SKM-1 treated with dmso at 0.1 percent for 144 hours (cell line): ENCODE data around the gene CANX.
A peak's percentile ranks its signal among the peaks of the same experiment; 100 is the strongest.
"Not testable (repeated sequence)": the region's sequence is repeated elsewhere in the genome, so short reads cannot be mapped to it uniquely, and the experiment has no call there.

ENCODE experiments used
- DNase-seq: peaks from one replicate; lab custom pipeline; 2025; ENCODE audit not compliant: unreplicated experiment; lab: John Stamatoyannopoulos, UW

The CANX gene

DNA sequence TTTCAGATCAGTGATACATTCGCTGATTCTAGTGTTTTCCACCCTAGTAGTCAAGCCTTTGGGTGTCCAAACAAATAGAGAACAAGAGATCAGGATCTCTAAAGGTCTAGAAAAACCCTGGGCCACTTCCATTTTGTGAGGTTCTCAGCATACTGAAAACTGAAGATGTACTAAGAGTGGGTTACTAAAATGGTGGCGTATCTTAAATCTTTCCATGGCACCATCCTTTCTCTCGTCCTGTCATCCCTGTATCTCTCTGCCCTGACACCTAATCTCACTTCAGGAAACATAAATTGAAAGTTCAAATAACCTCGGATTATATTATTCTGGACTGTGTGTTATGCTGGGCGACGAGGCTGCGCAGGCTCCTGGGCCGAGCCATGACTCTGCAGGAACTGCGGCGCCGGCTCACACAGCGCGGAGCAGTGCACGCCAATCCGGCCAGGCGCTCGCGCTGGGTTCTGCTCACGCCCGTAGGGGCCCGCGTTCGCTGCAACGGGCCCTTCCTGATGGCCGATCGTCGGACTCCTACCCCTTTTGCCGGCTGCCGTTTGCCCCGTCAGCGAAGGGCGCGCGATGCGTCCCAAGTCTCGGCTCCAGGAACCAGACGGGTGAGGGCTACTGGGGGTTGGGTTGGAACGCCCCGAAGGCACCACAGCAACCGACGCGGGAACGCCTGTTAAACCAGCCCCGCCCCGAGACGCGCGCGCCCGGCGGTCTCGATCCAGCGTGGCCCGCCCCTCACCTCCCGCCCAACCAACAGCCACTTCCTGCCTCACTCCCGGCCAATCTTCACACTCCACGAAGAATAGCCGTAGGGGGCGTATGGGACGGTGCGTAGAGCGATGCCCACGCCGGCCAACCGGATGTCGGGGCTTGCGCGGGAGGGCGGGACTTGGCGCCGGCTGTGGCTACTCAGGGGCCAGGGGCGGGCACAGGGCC, 503 bp upstream of the CANX start:
- DNase-seq: peak; percentile 99

DNA sequence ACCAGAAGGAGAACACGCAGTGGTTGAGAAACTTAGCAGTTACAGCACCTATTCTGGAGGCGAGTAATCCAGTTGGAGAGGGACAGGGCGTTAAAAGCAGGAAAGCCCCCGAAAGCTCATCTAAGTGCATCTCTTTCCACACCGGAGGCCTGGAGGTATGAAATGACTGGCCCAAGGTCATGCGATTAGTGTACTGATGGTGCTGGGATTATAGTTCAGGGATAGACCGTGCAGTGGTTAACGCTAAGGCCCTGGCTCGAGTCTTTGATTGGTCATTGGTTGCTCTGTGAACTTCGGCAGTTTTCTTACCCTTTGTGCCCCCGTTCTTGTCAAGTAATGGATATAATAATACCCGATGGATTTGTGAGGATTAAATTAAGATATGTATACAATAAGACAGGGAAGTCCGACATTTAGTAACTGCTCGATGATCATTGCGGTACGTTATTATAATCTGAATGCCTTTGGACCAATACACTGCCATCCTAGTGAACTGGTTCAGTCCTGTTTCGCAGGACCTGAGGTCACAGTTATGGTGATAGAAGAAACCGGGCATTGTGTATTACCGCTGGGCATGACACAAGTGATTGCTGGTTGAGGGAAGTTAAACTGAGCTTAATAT, 960 bp downstream of the CANX start:
- no peak for DNase-seq

DNA sequence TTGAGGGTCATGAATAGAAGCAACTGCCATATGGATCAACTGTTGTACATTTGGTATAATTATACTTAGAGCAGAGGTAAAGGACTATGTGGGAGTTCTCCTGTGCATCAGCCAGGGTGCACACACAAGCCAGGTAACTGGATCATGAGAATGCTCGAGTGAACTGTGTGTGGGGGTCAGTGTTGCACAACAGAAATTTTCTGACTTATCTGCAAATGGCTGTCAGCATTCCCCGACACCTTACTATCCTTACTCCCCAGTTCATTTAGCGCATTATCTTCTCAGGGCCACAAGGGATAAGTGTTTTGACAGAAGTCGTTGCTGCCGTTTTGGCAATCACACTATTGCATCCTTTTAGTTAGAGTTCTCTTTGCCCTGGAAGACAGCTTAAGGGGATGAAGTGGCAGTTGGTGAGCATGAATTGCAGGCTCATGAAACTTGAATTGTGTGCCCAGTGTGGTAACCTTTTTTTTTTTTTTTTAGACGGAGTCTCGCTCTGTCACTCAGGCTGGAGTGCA, 1.7 kb downstream of the CANX start:
- peak; percentile 10 for DNase-seq

DNA sequence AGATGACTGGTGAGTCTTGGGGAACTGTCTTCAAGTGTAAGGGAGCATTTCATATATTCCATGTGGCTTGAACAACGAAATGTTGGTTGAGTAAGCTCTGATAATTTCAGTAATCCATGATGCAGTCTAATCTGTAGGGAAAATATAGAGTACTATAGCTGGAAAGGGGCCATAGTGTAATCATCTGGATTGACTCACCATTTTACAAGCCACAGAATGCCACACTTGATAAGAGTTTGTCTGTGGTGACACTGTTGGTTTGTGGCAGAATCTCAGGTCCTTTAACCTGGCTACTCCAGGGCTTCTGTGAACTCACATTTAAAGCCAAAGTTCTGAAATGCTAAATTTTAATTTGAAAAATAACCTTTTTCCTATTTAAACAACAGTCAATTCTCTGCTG, 17.5 kb downstream of the CANX start:
- DNase-seq: no peak

- no peak for DNase-seq
Measured at GRCh38 chr5:179720222-179720621, 21.5 kb downstream of the CANX start.

GRCh38 chr5:179724163-179724562, 25.4 kb downstream of the CANX start:
- no peak for DNase-seq

DNA sequence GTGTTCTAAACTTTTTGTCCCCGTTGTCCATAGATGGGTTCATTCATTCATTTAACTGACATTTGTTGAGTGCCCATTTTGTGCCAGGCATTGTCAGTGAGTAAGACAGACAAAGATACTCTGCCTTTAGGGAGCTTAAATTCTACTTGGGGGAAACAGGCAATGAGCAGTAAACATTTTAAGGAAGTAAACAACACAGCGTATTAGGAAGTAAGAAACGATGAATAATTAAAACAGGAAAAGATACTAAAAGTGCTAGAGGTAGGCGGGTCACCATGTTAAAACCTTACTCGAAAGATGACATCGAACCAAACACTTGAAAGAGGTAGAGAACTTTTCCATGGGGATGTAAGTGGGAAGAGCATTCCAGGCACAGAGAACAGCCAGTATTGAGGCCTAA, 28.3 kb downstream of the CANX start:
- no peak for DNase-seq

DNA sequence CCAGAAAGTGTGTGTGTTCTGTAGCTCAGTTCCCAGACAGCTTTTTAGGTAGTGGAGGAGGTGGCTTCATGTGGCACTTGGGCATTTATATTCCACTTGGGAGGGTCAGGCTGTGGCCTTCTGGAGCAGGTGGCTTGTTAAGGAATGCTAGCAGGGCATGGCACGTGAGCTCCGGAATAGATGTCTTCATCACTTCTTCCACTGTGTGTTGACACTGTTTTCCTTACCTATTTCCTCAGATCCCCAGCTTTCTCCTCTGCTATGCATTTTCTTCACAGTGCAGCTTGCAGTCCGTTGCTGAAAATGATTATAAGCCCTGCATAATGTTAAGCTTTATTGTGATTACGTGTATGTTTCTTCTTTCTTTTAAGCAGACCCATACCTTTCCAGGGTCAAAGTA, 30.5 kb downstream of the CANX start:
- DNase-seq: no peak

GRCh38 chr5:179729727-179730126, 31.0 kb downstream of the CANX start:
- no peak for DNase-seq

GRCh38 chr5:179730356-179730755, 31.6 kb downstream of the CANX start:
- DNase-seq: no peak

- DNase-seq: no peak
Measured at GRCh38 chr5:179730852-179731251, 32.1 kb downstream of the CANX start.

DNA sequence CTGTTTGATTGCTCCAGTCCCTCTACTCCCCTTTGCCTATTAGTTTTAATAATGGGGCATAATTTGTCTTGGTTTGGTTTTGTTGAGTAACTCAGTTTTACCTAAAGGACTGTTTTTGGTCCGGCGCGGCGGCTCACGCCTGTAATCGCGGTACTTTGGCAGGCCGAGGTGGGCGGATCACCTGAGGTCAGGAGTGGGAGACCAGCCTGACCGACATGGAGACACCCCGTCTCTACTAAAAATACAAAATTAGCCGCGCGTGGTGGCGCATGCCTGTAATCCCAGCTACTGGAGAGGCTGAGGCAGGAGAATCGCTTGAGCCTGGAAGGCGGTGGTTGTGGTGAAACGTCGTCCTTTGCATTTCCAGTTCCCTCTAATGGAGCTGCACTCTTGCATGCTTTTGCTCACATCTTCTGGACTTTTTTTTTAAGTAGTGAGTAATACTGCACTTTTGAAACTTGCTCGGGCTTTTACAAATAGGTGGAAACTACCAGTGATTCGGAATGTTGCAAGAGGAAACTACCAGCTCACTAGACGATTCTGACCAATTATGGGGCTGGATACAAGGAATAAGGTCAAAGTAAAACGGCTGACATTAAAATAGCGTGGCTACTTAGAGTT, 33.1 kb downstream of the CANX start:
- peak; percentile 89 for DNase-seq

DNA sequence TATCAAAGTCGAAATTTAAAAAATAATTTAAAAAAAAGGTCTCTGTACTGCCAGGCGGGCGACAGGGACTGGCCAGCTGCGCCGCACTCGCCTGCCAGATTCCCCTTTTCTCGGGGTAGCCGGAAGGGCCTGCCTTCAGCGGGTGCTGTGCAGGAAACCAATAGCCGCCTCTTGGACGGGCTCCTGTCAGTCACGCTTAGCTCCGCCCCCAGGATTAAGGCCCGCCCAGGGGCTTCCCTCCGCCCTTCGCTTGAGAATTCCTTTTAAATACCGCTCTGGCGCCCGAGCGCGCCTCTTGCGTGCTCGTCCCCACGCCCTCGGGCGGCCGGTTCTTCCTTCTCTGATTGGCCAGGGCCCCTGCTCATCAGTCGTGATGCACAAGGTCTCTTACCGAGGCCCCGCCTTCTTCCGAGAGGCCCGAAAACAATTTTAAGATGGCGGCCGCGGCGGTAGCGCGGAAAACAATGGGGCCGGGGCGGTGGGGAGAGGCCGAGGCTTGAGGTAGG, 33.7 kb downstream of the CANX start, which contains the start of gene MAML1:
Gene MAML1 (plus strand): TSS at position 411 of the 506 bp plus-strand sequence. CDS start 291 bp downstream, outside the sequence.
- DNase-seq: peak; percentile 99

DNA sequence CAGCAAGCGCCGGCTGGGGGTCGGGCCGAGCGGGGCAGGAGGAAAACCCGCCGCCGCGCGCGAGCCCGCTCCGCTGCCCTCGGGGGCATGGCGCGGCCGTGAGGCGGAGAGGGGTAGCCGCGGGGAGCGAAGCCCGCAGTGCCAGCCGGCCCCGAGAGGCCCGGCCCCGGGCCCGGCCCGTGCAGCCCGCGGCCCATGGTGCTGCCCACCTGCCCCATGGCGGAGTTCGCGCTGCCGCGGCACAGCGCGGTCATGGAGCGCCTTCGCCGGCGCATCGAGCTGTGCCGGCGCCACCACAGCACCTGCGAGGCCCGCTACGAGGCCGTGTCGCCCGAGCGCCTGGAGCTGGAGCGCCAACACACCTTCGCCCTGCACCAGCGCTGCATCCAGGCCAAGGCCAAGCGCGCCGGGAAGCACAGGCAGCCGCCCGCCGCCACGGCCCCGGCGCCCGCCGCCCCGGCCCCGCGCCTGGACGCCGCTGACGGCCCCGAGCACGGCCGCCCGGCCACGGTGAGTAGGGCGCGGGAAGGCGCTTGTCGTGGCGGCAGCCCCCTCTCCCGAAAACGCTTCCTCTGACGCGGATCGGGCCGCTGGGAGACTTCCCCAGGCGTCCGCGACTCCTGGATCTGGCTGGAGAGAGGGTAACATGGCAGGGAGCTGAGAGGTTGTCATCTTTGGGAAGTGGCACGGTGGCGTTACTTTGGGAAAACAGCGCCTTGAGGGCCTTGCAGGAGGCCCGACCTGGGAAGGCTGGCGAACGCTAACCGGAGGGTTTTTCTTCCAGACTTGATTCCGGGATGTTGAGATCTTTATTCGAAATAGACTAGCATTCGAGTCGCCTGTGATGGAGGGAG, 34.4 kb downstream of the CANX start:
- no peak for DNase-seq

DNA sequence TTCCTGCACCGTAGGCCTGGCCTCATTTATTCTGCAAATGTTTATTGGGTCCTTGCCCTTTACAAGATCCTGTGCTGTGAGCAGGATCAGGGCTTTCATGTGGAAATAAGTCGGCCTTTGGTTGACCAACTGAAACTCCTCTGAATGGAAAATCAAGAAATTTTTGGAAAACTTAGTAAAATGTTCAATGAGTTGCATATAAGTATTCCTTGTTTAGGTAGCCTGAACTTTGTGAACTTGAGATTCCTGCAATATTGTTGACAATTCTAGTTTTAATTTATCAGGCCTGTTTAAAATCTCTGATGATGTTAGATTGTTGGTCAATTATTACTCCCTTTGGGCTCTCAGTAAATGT, 35.0 kb downstream of the CANX start:
- DNase-seq: no peak

DNA sequence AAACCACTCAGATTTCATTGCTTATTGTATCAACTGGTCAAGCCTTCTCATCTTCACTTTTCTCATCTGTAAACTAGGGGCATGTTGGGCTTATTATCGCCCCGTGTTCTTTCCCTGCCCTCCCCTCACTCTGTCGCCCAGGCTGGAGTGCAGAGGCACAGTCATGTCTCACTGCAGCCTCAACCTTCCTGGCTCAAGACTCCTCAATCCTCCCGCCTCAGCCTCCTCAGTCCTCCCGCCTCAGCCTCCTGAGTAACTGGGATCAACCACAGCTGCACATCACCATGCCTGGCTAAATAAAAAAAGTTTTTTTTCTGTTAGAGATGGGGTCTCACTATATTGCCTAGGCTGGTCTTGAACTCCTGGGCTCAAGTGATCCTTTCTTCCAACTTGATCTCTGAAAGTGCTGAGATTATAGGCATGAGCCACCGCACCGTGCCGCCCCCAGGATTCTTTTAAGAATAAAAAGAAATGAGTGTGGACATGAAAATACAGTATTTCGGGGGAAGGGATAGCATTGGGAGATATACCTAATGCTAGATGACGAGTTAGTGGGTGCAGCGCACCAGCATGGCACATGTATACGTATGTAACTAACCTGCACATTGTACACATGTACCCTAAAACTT, 35.9 kb downstream of the CANX start:
- no peak for DNase-seq

- no peak for DNase-seq
Measured at GRCh38 chr5:179738742-179739141, 40.0 kb downstream of the CANX start.

DNA sequence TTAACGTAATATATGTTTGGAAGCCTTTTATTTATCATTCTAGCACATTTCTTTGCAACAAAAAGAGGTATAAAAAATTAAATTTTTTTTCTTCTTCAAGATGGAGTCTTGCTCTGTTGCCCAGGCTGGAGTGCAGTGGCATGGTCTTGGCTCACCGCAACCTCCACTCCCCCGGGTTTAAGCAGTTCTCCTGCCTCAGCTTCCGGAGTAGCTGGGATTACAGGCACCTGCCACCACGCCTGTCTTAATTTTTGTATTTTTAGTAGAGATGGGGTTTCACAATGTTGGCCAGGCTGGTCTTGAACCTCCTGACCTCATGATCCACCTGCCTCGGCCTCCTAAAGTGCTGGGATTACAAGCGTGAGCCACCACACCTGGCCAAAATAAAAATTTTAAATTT, 45.3 kb downstream of the CANX start:
- not testable (repeated sequence) for DNase-seq

DNA sequence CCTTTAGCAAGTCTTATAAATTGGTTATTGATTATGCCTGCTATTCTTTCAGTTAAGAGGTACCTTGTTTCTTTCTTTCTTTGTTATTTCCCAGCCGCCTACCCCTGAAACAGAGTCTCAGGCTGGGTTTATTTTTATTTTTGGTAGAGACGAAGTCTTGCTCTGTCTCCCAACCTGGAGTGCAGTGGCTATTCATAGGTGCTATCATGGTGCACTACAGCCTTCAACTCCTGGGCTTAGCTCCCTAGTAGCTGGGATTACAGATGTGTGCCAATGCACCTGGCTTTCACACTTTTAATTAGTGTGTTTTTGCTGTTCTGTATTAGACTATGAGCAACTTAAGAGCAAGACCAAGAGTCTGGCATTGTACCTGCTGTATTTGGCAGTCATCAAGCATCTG, 48.1 kb downstream of the CANX start:
- no peak for DNase-seq

DNA sequence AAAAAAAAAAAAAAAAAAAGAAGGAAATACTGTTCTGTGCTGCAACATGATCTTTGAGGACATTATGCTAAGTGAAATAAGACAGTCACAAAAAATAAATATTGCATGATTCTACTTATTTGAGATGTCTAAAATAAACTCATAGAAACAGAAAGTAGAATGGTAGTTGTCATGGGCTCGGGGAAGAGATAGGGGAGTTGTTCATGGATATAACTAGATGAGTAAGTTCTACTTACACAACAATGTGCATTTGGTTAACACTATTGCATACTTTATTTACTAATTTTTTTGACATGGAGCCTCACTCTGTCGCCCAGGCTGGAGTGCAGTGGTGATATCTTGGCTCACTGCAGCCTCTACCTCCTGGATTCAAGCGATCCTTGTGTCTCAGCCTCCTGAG, 49.0 kb downstream of the CANX start:
- DNase-seq: no peak
